WTC11 (cell line): Measurements from ENCODE around the gene CES3. TPM values are rescaled to one million over a fixed set of nuclear protein-coding genes. Genes with fewer than 3 reads are reported as not detected.

ENCODE experiments used
- ATAC-seq: fragments of 200-7000 bp; cut with Tn5 transposase; 2 replicates; pipeline ENCODE4 v1.10.0; 2021; ENCODE audit warnings: mild to moderate bottlenecking, moderate library complexity
- CTCF ChIA-PET: fragments of 300-600 bp; sonication (Branson Sonifier 250); formaldehyde crosslinking; loops from one replicate; lab custom pipeline; 2021; ENCODE audit warnings: antibody characterized with exemption; lab: Charles Lee
- POLR2A ChIA-PET: fragments of 350-600 bp; sonication (Branson Sonifier 250); formaldehyde crosslinking; loops from one replicate; lab custom pipeline; 2021; ENCODE audit warnings: antibody characterized with exemption; lab: Charles Lee
- DNase-seq: peaks from one replicate; pipeline ENCODE4 v3.0.0; 2021; ENCODE audit warnings: low spot score
- H3K27ac Mint-ChIP-seq: 2 replicates; pipeline ENCODE4 v1.8.0; 2021; ENCODE audit warnings: mixed read lengths
- H3K27me3 Mint-ChIP-seq: 2 replicates; pipeline ENCODE4 v1.8.0; 2021; ENCODE audit warnings: low read depth, mild to moderate bottlenecking, moderate library complexity, mixed read lengths
- H3K36me3 Mint-ChIP-seq: 2 replicates; pipeline ENCODE4 v1.8.0; 2021; ENCODE audit warnings: mixed read lengths
- H3K4me1 Mint-ChIP-seq: 2 replicates; pipeline ENCODE4 v1.8.0; 2022; ENCODE audit warnings: mixed read lengths
- H3K4me3 Mint-ChIP-seq: 2 replicates; pipeline ENCODE4 v1.8.0; 2021; ENCODE audit warnings: mild to moderate bottlenecking, moderate library complexity, mixed read lengths
- H3K9me3 Mint-ChIP-seq: 2 replicates; pipeline ENCODE4 v1.8.0; 2021; ENCODE audit warnings: mixed read lengths
- ERG ChIP-seq: fragments of 250-450 bp; sonication (Bioruptor Pico); IDR thresholded peaks from 2 replicates; pipeline ENCODE4 v1.8.0; 2021; ENCODE audit warnings: mild to moderate bottlenecking
- GABPB1 ChIP-seq: sonication (generic); formaldehyde crosslinking; IDR thresholded peaks from 2 replicates; pipeline ENCODE4 v1.8.1; 2023; ENCODE audit warnings: mild to moderate bottlenecking, missing genetic modification reagents
- KAT7 ChIP-seq: sonication (generic); formaldehyde crosslinking; IDR thresholded peaks from 2 replicates; pipeline ENCODE4 v1.8.1; 2023; ENCODE audit warnings: missing genetic modification reagents, mild to moderate bottlenecking, borderline replicate concordance
- MLX ChIP-seq: sonication (generic); formaldehyde crosslinking; IDR thresholded peaks from 2 replicates; pipeline ENCODE4 v1.8.1; 2023; ENCODE audit warnings: mild to moderate bottlenecking, missing genetic modification reagents, moderate library complexity
- NFATC4 ChIP-seq: fragments of 250-450 bp; sonication (Bioruptor Pico); IDR thresholded peaks from 2 replicates; pipeline ENCODE4 v1.9.0; 2021; ENCODE audit warnings: mild to moderate bottlenecking
- PRDM15 ChIP-seq: sonication (generic); formaldehyde crosslinking; IDR thresholded peaks from 2 replicates; pipeline ENCODE4 v1.8.0; 2022; ENCODE audit warnings: missing genetic modification reagents
- TEAD1 ChIP-seq: sonication (generic); formaldehyde crosslinking; IDR thresholded peaks from 2 replicates; pipeline ENCODE4 v1.8.0; 2022; ENCODE audit warnings: mild to moderate bottlenecking, missing genetic modification reagents
- USF1 ChIP-seq: sonication (generic); formaldehyde crosslinking; IDR thresholded peaks from 2 replicates; pipeline ENCODE4 v1.8.0; 2022; ENCODE audit warnings: mild to moderate bottlenecking, missing genetic modification reagents
- ZBTB43 ChIP-seq: sonication (generic); formaldehyde crosslinking; IDR thresholded peaks from 2 replicates; pipeline ENCODE4 v1.8.1; 2023; ENCODE audit warnings: mild to moderate bottlenecking, missing genetic modification reagents
- ZNF121 ChIP-seq: sonication (generic); formaldehyde crosslinking; IDR thresholded peaks from 2 replicates; pipeline ENCODE4 v1.8.0; 2023; ENCODE audit warnings: missing genetic modification reagents
- ZNF138 ChIP-seq: sonication (generic); formaldehyde crosslinking; conservative IDR thresholded peaks from 2 replicates; pipeline ENCODE4 v1.8.1; 2022; ENCODE audit warnings: mild to moderate bottlenecking, moderate library complexity, missing genetic modification reagents
- ZNF423 ChIP-seq: fragments of 250-450 bp; sonication (Bioruptor Pico); IDR thresholded peaks from 2 replicates; pipeline ENCODE4 v2.1.2; 2022; ENCODE audit warnings: mild to moderate bottlenecking, moderate library complexity
- ZNF425 ChIP-seq: fragments of 250-450 bp; sonication (Bioruptor Pico); conservative IDR thresholded peaks from 2 replicates; pipeline ENCODE4 v1.9.0; 2021; ENCODE audit warnings: mild to moderate bottlenecking
- total RNA-seq: library from RNA; stranded (reverse); gene quantifications from 3 replicates; pipeline ENCODE4 v1.2.3, GENCODE V29; 2021

The CES3 gene
- total RNA-seq, 1 experiment from 2014 or later, result 3.3 TPM

- no peak for TF ChIP-seq TEAD1 (CRISPR knock-in tag)
- no peak for TF ChIP-seq ZNF138 (CRISPR knock-in tag)
- TF ChIP-seq ZNF425, result no peak
- no peak for TF ChIP-seq PRDM15 (CRISPR knock-in tag)
- TF ChIP-seq ZNF121 (CRISPR knock-in tag), result no peak
- no peak for TF ChIP-seq USF1 (CRISPR knock-in tag)
- TF ChIP-seq KAT7, result no peak
- TF ChIP-seq ERG (CRISPR knock-in tag), result no peak
- TF ChIP-seq, all 79 proteins: peak for 0
- ChIA-PET POLR2A (interaction anchor here (0.6 to 0.7 kb wide), 2 partner anchors 78 to 1238 kb away, joined by 3 read pairs; no protein-coding TSS in a partner anchor), CTCF (interaction anchor here (0.7 to 5.9 kb wide), 6 partner anchors 8 to 164 kb away, joined by 3 to 26 read pairs (median 6); partner anchors contain the start of gene NOL3)
- Mint-ChIP-seq H3K4me3 (no peak overlapping the region), H3K27me3 (peaks cover 11% of the 10 kb centered on the region), H3K27ac (no peak overlapping the region), H3K4me1 (0 out of 2 replicates have a peak, but pooled peaks cover 3% of the 10 kb centered on the region), H3K9me3 (no peaks in the 10 kb centered on the region), H3K36me3 (no peaks in the 10 kb centered on the region)
- DNase-seq (no peak), ATAC-seq (no peak)
Measured at GRCh38 chr16:67021321-67021720, 60.3 kb downstream of the CES3 start.

- DNase-seq (no peak), ATAC-seq (no peak)
- H3K4me3 Mint-ChIP-seq, result no peak overlapping the region
- H3K4me1 Mint-ChIP-seq, result 0 out of 2 replicates have a peak, but pooled peaks cover 3% of the 10 kb centered on the region
- peaks cover 11% of the 10 kb centered on the region for H3K27me3 Mint-ChIP-seq
- no peak for TF ChIP-seq MLX
- TF ChIP-seq ZNF423, result no peak
- no peak for TF ChIP-seq ZNF121 (CRISPR knock-in tag)
- no peak for TF ChIP-seq NFATC4
- no peak for TF ChIP-seq ZBTB43 (CRISPR knock-in tag)
- no peak for TF ChIP-seq GABPB1
- H3K36me3 Mint-ChIP-seq, result no peaks in the 10 kb centered on the region
- ChIA-PET CTCF (interaction anchor here (0.6 to 5.9 kb wide), 6 partner anchors 10 to 147 kb away, joined by 3 to 26 read pairs (median 4); partner anchors contain the start of genes CES3 and NOL3), POLR2A (no interaction called here)
- no peaks in the 10 kb centered on the region for H3K9me3 Mint-ChIP-seq
- H3K27ac Mint-ChIP-seq, result no peak overlapping the region
Measured at GRCh38 chr16:67022531-67023214, 61.6 kb downstream of the CES3 start.
